ENCODE measurements around the gene OTUB1. TPM values are rescaled to one million over a fixed set of nuclear protein-coding genes. Genes with fewer than 3 reads are reported as not detected.
A peak's percentile ranks its signal among the peaks of the same experiment; 100 is the strongest.

Gene OTUB1
- total RNA-seq, 1 experiment from 2014 or later, result 119 TPM

- BruUV-seq (replicated peaks), result TSS peak; percentile 55
- peaks cover 4% of the 10 kb centered on the region; the same call in 1 of the 2 replicates for H3K36me3 ChIP-seq (ENCODE audit: low read depth)
- no peaks in the 10 kb centered on the region for H3K9me3 ChIP-seq (ENCODE audit: insufficient read depth, low read depth)
- peak within 1 kb of the TSS; percentile 96 for H2AFZ ChIP-seq
- H3K79me2 ChIP-seq (ENCODE audit: low read depth), result peaks cover 44% of the 10 kb centered on the region
- no peaks in the 10 kb centered on the region for H3K27me3 ChIP-seq (ENCODE audit: insufficient read depth, low read depth)
- no peaks in the 10 kb centered on the region for H3K9me2 ChIP-seq (ENCODE audit: insufficient read depth)
- H3K4me1 ChIP-seq (replicated peaks; ENCODE audit: insufficient read depth), result peaks cover 13% of the 10 kb centered on the region
- intact Hi-C loops (cut with micrococcal nuclease; ENCODE audit: unreplicated experiment), result loop anchor here (10.0 kb wide), 1 partner anchor 330 kb away; the partner anchor contains the start of genes CATSPERZ and ESRRA
- POLR2A ChIA-PET (ENCODE audit: unreplicated experiment), result interaction anchor here (0.5 to 0.8 kb wide), 4 partner anchors 33 to 207 kb away, joined by 3 to 8 read pairs (median 3); no protein-coding TSS in a partner anchor
- peaks cover 11% of the 10 kb centered on the region for H4K20me1 ChIP-seq (ENCODE audit: insufficient read depth)
- CTCF ChIA-PET, result no interaction called here
- H3K27ac ChIP-seq, result peak within 1 kb of the TSS; percentile 62
- peak; percentile 98 to 100 for DNase-seq
- no peaks in the 10 kb centered on the region; the same call in 1 of the 2 replicates for H3F3A ChIP-seq (ENCODE audit: insufficient read depth, low read depth)
- H3K4me2 ChIP-seq, result peak within 1 kb of the TSS; percentile 93
- TF ChIP-seq EZH2 (IDR thresholded peaks at IDR 0.05; ENCODE audit: low read depth), result no peak
- TF ChIP-seq CTCF (conservative IDR thresholded peaks at IDR 0.05), result no peak
- H3K4me3 ChIP-seq, result peak within 1 kb of the TSS; percentile 98
These were observed 11.7 kb upstream of the OTUB1 start, which contains the start of gene COX8A for GRCh38 chr11:63974259-63975143. Gene COX8A (plus strand): TSS chr11:63974620. CDS start chr11:63974681, 61 bp downstream.

- peaks cover 11% of the 10 kb centered on the region for H4K20me1 ChIP-seq (ENCODE audit: insufficient read depth)
- H3K36me3 ChIP-seq (ENCODE audit: low read depth), result peaks cover 4% of the 10 kb centered on the region; the same call in 1 of the 2 replicates
- no peak overlapping the region for H3K4me3 ChIP-seq
- no peak overlapping the region for H3K27ac ChIP-seq
- H3K9me2 ChIP-seq (ENCODE audit: insufficient read depth), result no peaks in the 10 kb centered on the region
- H3K27me3 ChIP-seq (ENCODE audit: insufficient read depth, low read depth), result no peaks in the 10 kb centered on the region
- ChIA-PET CTCF (no interaction called here), POLR2A (ENCODE audit: unreplicated experiment) (interaction anchor here (0.7 kb wide), 1 partner anchor 106 kb away, joined by 3 read pairs; no protein-coding TSS in a partner anchor)
- peaks cover 13% of the 10 kb centered on the region for H3K4me1 ChIP-seq (replicated peaks; ENCODE audit: insufficient read depth)
- no TSS peak for BruUV-seq (replicated peaks)
- peaks cover 44% of the 10 kb centered on the region for H3K79me2 ChIP-seq (ENCODE audit: low read depth)
- DNase-seq, result no peak
- intact Hi-C loops (cut with micrococcal nuclease; ENCODE audit: unreplicated experiment), result loop anchor here (10.0 kb wide), 1 partner anchor 326 kb away; the partner anchor contains the start of genes CATSPERZ and ESRRA
- no peak overlapping the region for H2AFZ ChIP-seq
- no peak for TF ChIP-seq EZH2 (IDR thresholded peaks at IDR 0.05; ENCODE audit: low read depth)
- TF ChIP-seq CTCF (conservative IDR thresholded peaks at IDR 0.05), result no peak
- no peaks in the 10 kb centered on the region for H3K9me3 ChIP-seq (ENCODE audit: insufficient read depth, low read depth)
- peaks cover 9% of the 10 kb centered on the region for H3F3A ChIP-seq (ENCODE audit: insufficient read depth, low read depth)
- H3K4me2 ChIP-seq, result no peak overlapping the region
These were observed 7.5 kb upstream of the OTUB1 start for GRCh38 chr11:63978551-63979239.

- Histone ChIP-seq H3K9me3 (ENCODE audit: insufficient read depth, low read depth) (no peaks in the 10 kb centered on the region), H4K20me1 (ENCODE audit: insufficient read depth) (peaks cover 11% of the 10 kb centered on the region)
- no TSS peak for BruUV-seq (replicated peaks)
These were observed 6.8 kb upstream of the OTUB1 start for GRCh38 chr11:63979426-63979825.

More at GRCh38 chr11:63979426-63979825, 6.8 kb upstream of the OTUB1 start:
- DNase-seq, result no peak
- Histone ChIP-seq H3K27ac (no peak overlapping the region), H3K27me3 (ENCODE audit: insufficient read depth, low read depth) (no peaks in the 10 kb centered on the region), H3K9me2 (ENCODE audit: insufficient read depth) (no peaks in the 10 kb centered on the region), H2AFZ (no peak overlapping the region), H3K4me2 (no peak overlapping the region), H3K4me3 (no peak overlapping the region), H3K4me1 (replicated peaks; ENCODE audit: insufficient read depth) (peaks cover 13% of the 10 kb centered on the region), H3F3A (ENCODE audit: insufficient read depth, low read depth) (peaks cover 9% of the 10 kb centered on the region), H3K79me2 (ENCODE audit: low read depth) (peaks cover 44% of the 10 kb centered on the region), H3K36me3 (ENCODE audit: low read depth) (peaks cover 4% of the 10 kb centered on the region; the same call in 1 of the 2 replicates)
- no peak for TF ChIP-seq CTCF (conservative IDR thresholded peaks at IDR 0.05)
- TF ChIP-seq EZH2 (IDR thresholded peaks at IDR 0.05; ENCODE audit: low read depth), result no peak
- ChIA-PET CTCF (interaction anchor here (0.7 kb wide), 1 partner anchor 79 kb away, joined by 3 read pairs; no protein-coding TSS in a partner anchor), POLR2A (ENCODE audit: unreplicated experiment) (interaction anchor here (0.7 kb wide), 1 partner anchor 107 kb away, joined by 3 read pairs; no protein-coding TSS in a partner anchor)
- intact Hi-C loops (cut with micrococcal nuclease; ENCODE audit: unreplicated experiment), result loop anchor here (10.0 kb wide), 1 partner anchor 325 kb away; the partner anchor contains the start of genes CATSPERZ and ESRRA
